HEK293T (cell line): ENCODE measurements around the gene SUV39H1.

Experiments used
- CTCF ChIA-PET: fragments of 350-600 bp; formaldehyde crosslinking; extraction: SDS; loops from one replicate; lab custom pipeline; 2021; ENCODE audit warnings: antibody characterized with exemption, inconsistent platforms; lab: Yijun Ruan, JAX
- POLR2A ChIA-PET: fragments of 350-600 bp; formaldehyde crosslinking; extraction: SDS; loops from one replicate; lab custom pipeline; 2020; ENCODE audit warnings: antibody characterized with exemption, inconsistent platforms; lab: Yijun Ruan, JAX
- DNase-seq: peaks from one replicate; pipeline ENCODE4 v3.0.0; 2012; ENCODE audit warnings: mixed read lengths; ENCODE audit errors: extremely low spot score
- ARNT ChIP-seq: fragments of 450-650 bp; IDR thresholded peaks from 2 replicates; pipeline ENCODE4 v1.6.1; 2017; ENCODE audit warnings: mild to moderate bottlenecking
- BHLHE40 ChIP-seq: fragments of 450-650 bp; IDR thresholded peaks from 2 replicates; pipeline ENCODE4 v1.6.1; 2016; ENCODE audit warnings: mild to moderate bottlenecking, moderate library complexity, borderline replicate concordance
- CTBP1 ChIP-seq: fragments of 450-650 bp; IDR thresholded peaks from 2 replicates; pipeline ENCODE4 v1.6.1; 2016; ENCODE audit warnings: borderline replicate concordance
- ELF4 ChIP-seq: fragments of 450-650 bp; IDR thresholded peaks from 2 replicates; pipeline ENCODE4 v1.6.1; 2017; ENCODE audit warnings: antibody characterized with exemption
- FOXA1 ChIP-seq: fragments of 450-650 bp; IDR thresholded peaks from 2 replicates; pipeline ENCODE4 v1.6.1; 2016; ENCODE audit warnings: mild to moderate bottlenecking
- FOXK2 ChIP-seq: fragments of 450-650 bp; IDR thresholded peaks from 2 replicates; pipeline ENCODE4 v1.6.1; 2016; ENCODE audit warnings: mild to moderate bottlenecking
- FOXM1 ChIP-seq: fragments of 450-650 bp; IDR thresholded peaks from 2 replicates; pipeline ENCODE4 v1.6.1; 2017; ENCODE audit warnings: mild to moderate bottlenecking, borderline replicate concordance
- HDGF ChIP-seq: fragments of 450-650 bp; IDR thresholded peaks from 2 replicates; pipeline ENCODE4 v1.6.1; 2017; ENCODE audit warnings: antibody characterized with exemption, borderline replicate concordance
- L3MBTL2 ChIP-seq: fragments of 450-650 bp; conservative IDR thresholded peaks from 2 replicates; pipeline ENCODE4 v1.6.1; 2016; ENCODE audit warnings: mild to moderate bottlenecking
- LEF1 ChIP-seq: fragments of 450-650 bp; IDR thresholded peaks from 2 replicates; pipeline ENCODE4 v1.6.1; 2017; ENCODE audit warnings: mild to moderate bottlenecking, borderline replicate concordance
- NFRKB ChIP-seq: fragments of 450-650 bp; IDR thresholded peaks from 2 replicates; pipeline ENCODE4 v1.6.1; 2016; ENCODE audit warnings: mild to moderate bottlenecking, moderate library complexity
- SP1 ChIP-seq: fragments of 450-650 bp; IDR thresholded peaks from 2 replicates; pipeline ENCODE4 v1.6.1; 2017
- SUZ12 ChIP-seq: fragments of 450-650 bp; IDR thresholded peaks from 2 replicates; pipeline ENCODE4 v1.6.1; 2016; ENCODE audit warnings: mild to moderate bottlenecking
- TARDBP ChIP-seq: fragments of 450-650 bp; IDR thresholded peaks from 2 replicates; pipeline ENCODE4 v1.6.1; 2016
- ZNF384 ChIP-seq: fragments of 450-650 bp; IDR thresholded peaks from 2 replicates; pipeline ENCODE4 v1.6.1; 2016
- TF ChIP-seq, protein P1 (sequence below): fragments of 450-650 bp; IDR thresholded peaks from 2 replicates; pipeline ENCODE4 v1.6.1; 2016

The SUV39H1 gene

DNA sequence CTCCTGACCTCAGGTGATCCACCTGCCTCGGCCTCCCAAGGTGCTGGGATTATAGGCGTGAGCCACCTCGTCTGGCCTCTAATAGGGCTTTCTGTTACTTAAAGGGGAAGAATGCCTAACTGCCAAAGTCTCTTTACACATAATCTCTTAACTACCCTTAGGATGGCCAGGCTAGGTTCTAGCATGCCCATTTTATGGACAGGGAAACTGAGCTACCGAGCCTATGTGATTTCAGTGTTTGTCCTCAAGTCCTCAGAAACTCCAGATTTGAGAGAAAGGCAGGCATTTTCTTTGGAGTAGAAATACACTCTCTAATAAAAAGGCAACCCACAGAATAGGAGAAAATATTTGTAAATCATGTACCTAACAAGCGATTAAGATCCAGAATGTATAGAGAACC, 52.6 kb downstream of the SUV39H1 start:
- POLR2A ChIA-PET: interaction anchor here (1.9 kb wide), 1 partner anchor 12 kb away, joined by 4 read pairs; no protein-coding TSS in a partner anchor
- CTCF ChIA-PET: no interaction called here
- no peak for TF ChIP-seq FOXA1
- TF ChIP-seq ARNT: no peak
- no peak for TF ChIP-seq ELF4
- no peak for TF ChIP-seq NFRKB
- TF ChIP-seq SP1: no peak
- no peak for TF ChIP-seq TARDBP
- no peak for TF ChIP-seq L3MBTL2
- no peak for DNase-seq

GRCh38 chrX:48751343-48751742, 54.8 kb downstream of the SUV39H1 start:
- no peak for DNase-seq
- no peak for TF ChIP-seq ARNT
- TF ChIP-seq NFRKB: no peak
- TF ChIP-seq ZNF384: no peak
- no peak for TF ChIP-seq SP1
- no peak for TF ChIP-seq FOXM1
- no peak for TF ChIP-seq FOXA1
- no peak for TF ChIP-seq BHLHE40
- TF ChIP-seq FOXK2: no peak
- no peak for TF ChIP-seq LEF1
- no peak for TF ChIP-seq CTBP1
- TF ChIP-seq HDGF: no peak
- TF ChIP-seq, protein P1, sequence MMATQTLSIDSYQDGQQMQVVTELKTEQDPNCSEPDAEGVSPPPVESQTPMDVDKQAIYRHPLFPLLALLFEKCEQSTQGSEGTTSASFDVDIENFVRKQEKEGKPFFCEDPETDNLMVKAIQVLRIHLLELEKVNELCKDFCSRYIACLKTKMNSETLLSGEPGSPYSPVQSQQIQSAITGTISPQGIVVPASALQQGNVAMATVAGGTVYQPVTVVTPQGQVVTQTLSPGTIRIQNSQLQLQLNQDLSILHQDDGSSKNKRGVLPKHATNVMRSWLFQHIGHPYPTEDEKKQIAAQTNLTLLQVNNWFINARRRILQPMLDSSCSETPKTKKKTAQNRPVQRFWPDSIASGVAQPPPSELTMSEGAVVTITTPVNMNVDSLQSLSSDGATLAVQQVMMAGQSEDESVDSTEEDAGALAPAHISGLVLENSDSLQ: no peak
- no peak for TF ChIP-seq L3MBTL2
- no peak for TF ChIP-seq SUZ12
- no peak for TF ChIP-seq ELF4
- no peak for TF ChIP-seq TARDBP
- ChIA-PET CTCF (no interaction called here), POLR2A (no interaction called here)

DNA sequence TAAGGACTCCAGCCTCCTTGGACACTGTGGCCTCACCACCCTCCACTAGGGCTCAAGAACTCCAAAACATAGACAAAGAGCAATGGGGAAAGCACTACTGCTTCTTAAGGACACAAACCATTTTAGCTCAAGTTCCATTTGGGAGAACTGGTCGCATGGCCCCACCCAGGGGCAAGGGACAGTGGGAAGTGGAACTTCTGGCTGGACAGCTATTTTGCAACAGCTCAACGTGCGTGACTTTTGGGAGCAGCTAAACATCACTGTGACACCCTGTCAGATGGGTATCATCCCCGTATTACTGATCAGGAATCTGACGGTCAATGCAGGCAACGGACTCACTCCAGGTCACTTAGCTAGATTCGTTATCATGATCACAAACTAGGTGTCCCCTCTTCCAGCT, 56.0 kb downstream of the SUV39H1 start:
- no peak for TF ChIP-seq LEF1
- TF ChIP-seq, protein P1: no peak
- TF ChIP-seq CTBP1: no peak
- no peak for TF ChIP-seq TARDBP
- no peak for TF ChIP-seq ELF4
- no peak for TF ChIP-seq FOXK2
- no peak for TF ChIP-seq BHLHE40
- TF ChIP-seq L3MBTL2: no peak
- no peak for TF ChIP-seq FOXA1
- TF ChIP-seq SP1: no peak
- no peak for TF ChIP-seq SUZ12
- no peak for TF ChIP-seq NFRKB
- no peak for TF ChIP-seq ZNF384
- TF ChIP-seq FOXM1: no peak
- TF ChIP-seq HDGF: no peak
- no peak for TF ChIP-seq ARNT
- CTCF ChIA-PET: no interaction called here
- no peak for DNase-seq
- POLR2A ChIA-PET: no interaction called here

- ChIA-PET CTCF (no interaction called here), POLR2A (no interaction called here)
- no peak for DNase-seq
- TF ChIP-seq ZNF384: no peak
- TF ChIP-seq FOXK2: no peak
- no peak for TF ChIP-seq L3MBTL2
- no peak for TF ChIP-seq ELF4
- no peak for TF ChIP-seq TARDBP
- no peak for TF ChIP-seq SUZ12
- TF ChIP-seq CTBP1: no peak
- no peak for TF ChIP-seq FOXA1
- TF ChIP-seq BHLHE40: no peak
- no peak for TF ChIP-seq NFRKB
- no peak for TF ChIP-seq LEF1
- TF ChIP-seq SP1: no peak
- TF ChIP-seq, protein P1: no peak
- no peak for TF ChIP-seq ARNT
Measured at GRCh38 chrX:48753708-48754228, 57.2 kb downstream of the SUV39H1 start.

DNA sequence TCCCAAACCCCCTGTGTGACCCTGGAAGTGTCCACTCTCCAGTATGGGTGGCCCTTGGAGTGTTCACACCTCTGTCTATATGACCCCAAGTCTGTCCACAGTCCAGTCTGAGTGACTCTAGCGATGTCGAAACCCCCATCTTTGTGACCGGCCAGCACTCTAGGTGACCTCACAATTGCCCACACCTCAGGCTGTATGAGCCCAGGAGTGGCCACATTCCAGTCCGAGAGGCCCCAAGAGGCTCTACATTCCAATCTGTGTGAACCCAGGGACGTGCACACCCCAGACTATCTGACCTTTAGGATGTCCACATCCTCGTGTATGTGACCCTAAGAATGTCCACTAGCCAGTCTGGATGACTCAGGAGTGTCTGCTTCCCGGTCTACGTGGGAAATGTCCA, 57.7 kb downstream of the SUV39H1 start:
- TF ChIP-seq SP1 (no peak), HDGF (no peak), L3MBTL2 (no peak)
- CTCF ChIA-PET: no interaction called here
- DNase-seq: no peak
- POLR2A ChIA-PET: no interaction called here
